Fibroblast of peridontal ligament (primary cell): ENCODE data around the gene GALNT16.
"Not testable (repeated sequence)": the region's sequence is repeated elsewhere in the genome, so short reads cannot be mapped to it uniquely, and the experiment has no call there.

Source experiments
- DNase-seq: peaks from one replicate; pipeline ENCODE4 v3.0.0-alpha.2; 2010; ENCODE audit errors: extremely low read depth

GALNT16 gene

DNA sequence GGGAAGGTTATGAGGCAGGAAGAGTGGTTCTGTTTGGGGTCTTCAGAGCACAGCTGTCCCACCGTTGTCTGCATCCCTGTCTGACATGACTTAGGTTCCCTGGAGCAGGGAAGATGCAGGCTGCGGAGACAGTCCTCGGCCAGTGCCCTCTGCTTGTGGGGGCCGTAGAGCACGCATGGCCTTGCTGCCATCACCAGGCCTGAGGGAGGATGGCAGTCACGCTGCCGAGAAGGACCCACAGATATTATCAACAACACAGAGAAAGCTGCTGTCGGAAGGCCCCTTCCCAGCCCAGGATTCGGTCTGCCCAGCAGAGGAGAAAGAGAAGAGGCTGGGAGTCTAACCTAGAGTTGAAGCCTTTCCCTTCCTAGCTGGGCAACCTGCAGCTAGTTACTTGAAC lies 103.1 kb downstream of the GALNT16 start:
- peak; percentile 67 for DNase-seq

DNA sequence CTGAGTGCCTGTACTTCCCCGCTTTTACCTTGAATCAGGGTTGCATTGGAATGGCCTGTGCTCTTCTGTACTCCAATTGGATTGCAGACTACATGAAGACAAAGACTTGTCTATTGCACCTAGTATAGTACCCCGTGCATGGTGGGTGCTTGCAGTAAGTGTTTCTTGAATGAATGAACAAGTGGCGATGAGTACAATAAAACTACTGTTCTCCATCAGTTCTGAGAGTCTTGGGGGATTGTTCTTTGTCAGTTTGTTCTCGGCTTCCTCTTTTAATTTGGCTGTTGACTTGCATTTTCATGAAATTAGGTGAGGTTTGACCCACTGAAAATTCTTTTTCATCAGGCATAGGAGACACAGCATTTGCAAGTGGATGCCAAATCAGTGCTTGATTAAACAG lies 104.0 kb downstream of the GALNT16 start:
- DNase-seq, result no peak

DNA sequence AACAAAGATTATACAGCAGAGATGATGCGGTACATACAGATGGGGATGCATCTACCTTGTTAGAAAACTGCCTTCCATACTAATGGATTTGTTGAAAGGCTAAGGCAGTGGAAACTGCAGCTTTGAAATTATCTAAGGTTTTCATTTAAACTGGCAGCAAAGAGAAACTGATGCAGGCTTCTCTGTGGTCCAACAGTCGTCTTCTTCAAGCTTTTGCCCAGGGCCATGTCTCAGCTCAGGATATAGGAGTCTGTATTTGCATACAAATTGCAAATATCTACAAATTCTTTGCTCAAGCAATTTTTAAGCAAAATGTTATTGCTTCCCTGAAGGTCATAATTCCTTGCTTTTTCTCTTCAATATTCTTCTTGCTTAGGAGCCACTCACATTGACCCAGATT lies 104.4 kb downstream of the GALNT16 start:
- DNase-seq, result no peak

DNA sequence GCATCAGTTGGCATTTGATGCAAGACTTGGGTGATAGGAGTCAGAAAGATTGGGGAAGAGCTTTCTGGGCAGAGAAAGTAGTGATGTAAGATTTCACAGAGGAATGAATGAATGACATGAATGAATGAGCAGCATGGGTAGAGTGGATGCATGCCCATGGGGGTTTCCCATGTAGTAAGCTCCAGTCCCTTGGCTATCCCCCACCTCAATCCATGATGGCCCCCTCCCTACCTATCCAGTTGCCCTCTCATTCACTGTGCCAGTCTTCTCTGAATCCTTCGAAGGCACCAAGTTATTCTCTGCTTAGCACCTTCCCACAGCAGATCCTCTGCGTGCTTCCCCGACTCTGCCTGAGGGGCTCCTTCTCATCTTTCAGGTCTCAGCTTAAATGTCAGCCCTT lies 106.1 kb downstream of the GALNT16 start:
- DNase-seq, result no peak

DNA sequence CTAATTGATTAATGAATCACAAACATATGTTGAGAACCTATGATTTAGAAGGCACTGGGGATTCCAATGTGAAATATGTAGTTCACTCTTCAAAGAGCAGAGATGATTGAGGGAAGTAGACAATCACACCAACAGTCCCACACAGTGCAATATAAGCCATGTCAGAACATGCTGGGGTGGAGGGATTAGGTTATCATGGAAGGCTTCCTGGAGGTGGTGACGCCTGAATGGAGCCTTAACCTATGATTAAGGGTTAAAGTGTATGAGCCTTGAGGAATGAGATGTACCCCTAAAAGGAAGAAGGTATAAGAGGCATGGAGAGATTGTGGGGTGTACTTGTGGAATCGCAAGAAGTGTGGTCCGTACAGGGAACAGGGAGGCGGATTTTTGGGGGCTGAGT lies 106.8 kb downstream of the GALNT16 start:
- no peak for DNase-seq

DNA sequence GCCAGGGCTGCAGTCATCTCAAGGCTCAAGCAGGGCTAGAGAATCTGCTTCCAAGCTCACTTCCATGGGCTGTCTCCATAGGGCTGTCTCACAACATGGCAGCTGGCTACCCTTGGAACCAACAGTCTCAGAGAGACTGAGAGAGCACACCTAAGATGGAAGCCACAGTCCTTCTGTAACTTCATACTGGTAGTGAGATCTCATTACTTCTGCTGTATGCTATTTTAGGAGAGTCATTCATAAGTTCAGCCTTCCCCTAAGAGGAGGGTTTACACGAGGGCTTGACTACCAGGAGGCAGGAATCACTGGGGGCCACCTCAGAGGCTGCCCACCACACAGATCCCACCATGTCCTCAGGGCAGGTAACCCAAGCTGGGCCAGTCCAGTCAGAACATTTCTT lies 108.4 kb downstream of the GALNT16 start:
- no peak for DNase-seq

DNA sequence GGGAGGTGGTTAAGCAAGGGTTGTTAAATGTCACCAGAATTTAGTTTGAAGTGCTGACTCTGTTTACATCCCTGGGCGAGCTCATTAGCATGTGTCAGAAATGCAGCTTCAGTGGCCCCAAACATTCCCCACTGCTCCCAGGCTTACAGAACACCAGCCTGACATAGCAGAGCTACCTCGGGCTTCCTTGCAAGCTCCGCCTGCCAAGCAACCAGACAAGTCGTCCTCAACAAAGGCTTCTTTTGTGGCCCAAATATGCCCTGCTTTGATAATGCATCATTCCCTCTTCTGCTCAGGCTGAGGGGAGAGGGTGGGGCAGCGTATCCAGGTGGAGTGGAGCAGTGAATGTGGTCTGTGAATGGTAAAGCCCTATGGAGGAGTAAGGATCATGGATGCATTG lies 110.1 kb downstream of the GALNT16 start:
- DNase-seq, result no peak

DNA sequence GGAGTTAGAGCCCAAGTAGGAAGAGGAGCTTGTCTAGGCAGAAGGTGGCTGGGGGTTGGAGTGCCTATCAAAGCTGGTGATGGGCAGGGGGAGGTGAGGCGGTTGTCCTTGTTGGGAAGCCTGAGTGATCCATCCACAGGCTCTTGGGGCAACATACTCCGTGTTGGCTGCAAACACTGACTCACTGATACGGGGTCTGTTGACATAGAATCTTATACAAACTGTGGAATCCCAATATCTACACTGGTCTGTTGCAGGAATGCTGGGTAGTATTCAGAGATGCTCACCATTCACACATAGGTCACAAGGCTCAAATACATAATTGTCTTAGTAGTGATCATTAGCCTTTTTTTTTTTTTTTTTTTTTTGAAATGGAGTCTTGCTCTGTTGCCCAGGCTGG lies 112.2 kb downstream of the GALNT16 start:
- DNase-seq, result no peak

DNA sequence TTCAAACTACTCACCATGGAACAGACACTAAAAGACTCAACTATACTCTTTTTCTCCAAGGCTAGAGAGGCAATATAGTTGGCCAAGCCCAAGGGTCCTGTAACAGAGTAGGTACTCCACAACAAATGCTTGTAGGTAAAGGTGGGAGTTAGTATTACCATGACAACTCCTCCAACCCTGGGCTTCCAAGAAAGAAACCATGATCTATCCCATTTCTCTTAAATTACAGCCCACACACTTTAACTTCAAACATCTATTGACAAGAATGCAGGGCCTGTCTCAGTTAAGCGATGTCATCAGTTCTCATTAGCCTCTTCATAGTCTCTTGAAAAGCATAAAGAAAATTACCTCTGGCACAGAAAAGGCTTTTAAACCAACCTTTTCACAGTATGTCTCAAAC lies 113.1 kb downstream of the GALNT16 start:
- DNase-seq, result no peak

DNA sequence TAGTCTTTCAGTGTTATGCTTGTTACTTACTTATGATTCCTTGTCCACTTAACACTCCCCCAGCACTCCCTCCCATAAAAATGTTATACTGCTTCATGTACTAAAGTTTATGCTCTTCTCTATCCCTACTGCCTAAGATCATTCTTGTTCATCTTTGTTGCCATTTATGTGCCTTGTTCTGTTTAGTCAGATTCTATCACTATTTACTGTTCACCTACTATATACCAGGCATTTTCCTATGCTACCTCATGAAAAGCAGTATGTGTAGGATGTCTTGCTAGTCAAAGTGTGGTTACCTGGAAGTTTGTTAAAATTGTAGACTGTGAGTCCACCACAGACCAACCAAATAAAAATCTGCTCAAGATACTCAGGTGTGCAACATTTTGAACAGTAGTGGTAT lies 114.3 kb downstream of the GALNT16 start:
- DNase-seq, result no peak

DNA sequence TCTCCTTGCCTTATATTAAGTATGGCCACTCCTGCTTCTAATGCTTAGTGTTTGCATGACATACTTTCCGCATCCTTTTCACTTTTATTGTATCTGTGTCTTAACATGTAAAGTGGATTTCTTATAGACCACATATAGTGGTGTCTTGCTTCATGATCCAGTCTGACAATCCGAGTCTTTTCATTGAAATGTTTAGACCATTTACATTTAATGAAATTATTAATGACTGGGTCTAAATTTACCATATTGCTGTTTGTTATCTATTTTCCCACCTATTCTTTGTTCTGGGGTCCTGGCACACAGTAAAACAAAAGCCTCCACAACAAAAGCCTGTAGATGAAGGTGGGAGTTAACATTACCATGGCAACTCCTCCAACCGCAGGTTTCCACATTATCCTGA lies 115.2 kb downstream of the GALNT16 start:
- DNase-seq, result no peak

DNA sequence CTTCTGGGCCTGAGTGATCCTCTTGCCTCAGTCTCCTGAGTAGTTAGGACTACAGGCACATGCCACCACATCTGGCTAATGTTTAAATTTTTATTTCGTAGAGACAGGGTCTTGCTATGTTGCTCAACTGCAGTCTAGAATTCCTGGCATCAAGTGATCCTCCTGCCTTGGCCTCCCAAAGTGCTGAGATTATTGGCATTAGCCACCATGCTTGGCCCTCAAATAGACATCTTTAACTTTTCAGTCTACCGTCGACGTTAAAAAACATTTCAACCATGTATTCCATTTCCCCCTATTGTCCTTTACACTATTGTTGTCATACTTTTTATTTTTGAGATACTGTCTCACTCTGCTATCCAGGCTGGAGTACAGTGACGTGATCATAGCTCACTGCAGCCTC lies 115.8 kb downstream of the GALNT16 start:
- no peak for DNase-seq

DNA sequence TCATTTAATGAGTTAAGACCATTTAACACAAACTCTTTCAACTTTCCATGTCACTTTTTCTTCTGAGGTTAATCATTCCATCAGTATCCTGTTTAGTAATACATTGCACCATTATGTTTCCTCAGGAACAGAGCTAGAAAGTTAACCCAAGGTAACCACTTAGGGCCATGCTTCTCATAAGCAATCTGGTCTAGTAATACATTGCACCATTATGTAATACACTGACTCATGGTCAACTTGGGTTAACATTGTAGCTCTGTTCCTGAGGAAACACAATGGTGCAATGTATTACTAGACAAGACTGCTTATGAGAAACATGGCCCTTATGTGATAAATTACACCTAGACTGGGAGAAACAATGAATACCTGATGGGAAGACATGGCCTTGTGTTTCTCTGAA lies 116.5 kb downstream of the GALNT16 start:
- peak; percentile 68 for DNase-seq

DNA sequence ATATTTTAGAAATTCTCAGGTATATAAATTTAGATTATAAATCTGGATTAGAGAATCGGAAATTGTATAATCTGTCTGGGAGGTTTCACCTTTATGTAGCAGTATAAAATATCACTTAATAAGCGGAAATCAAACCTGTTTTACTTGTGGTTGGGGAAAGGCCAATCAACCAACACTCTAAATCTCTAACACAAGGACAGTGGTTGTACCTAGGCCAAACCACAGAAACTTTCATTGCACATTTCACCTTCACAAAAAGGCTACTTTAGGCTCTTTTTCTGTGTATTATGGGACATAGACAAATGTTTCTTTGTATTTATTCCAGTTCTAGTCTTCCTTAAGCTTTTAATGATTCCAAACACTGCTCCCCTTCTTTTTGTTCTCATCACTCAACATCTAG lies 118.3 kb downstream of the GALNT16 start:
- DNase-seq, result no peak

DNA sequence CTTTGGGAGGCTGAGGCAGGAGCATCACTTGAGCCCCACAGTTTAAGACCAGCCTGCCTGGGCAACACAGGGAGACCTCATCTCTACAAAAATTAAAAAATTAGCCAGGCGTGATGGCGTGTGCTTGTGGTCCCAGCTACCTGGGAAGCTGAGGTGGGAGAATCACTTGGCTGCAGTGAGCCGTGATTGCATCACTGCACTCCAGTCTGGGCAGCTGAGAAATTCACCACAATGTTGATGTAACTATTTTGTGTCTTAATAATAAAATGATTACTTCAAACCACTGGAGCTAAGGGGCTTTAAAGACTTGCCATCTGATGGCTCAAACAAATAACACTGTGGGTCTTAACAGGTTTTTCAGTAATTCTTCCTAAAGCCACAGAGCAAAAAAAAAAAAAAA lies 127.4 kb downstream of the GALNT16 start:
- DNase-seq, result no peak

DNA sequence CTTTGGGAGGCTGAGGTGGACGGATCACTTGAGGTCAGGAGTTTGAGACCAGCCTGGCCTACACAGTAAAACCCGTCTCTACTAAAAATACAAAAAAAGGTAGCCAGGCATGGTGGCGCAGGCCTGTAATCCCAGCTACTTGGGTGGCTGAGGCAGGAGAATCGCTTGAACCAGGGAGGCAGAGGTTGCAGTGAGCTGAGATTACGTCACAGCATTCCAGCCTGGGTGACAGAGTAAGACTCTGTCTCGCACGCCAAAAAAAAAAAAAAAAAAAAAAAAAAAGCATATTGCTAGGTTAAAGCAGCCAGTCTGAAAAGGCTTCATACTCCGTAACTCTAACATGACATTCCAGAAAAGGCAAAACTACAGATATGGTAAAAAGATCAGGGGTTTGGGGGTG lies 131.4 kb downstream of the GALNT16 start:
- not testable (repeated sequence) for DNase-seq

DNA sequence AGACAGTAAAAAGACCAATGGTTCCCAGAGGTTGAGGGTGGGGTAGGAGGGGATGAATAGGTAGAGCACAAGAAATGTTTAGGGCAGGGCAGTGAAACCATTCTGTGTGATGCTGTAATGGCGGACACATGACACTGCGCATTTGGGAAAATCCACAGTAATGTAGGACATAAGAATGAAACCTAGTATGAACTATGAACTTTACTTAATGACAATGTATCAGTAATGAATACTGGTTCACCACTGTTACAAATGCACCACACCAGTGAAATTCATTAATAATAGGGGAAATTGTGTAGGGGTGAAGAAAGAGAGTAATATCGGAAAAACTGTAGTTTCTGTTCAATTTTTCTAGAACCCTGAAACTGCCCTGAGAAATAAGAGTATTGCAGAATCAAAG lies 132.5 kb downstream of the GALNT16 start:
- DNase-seq, result no peak

DNA sequence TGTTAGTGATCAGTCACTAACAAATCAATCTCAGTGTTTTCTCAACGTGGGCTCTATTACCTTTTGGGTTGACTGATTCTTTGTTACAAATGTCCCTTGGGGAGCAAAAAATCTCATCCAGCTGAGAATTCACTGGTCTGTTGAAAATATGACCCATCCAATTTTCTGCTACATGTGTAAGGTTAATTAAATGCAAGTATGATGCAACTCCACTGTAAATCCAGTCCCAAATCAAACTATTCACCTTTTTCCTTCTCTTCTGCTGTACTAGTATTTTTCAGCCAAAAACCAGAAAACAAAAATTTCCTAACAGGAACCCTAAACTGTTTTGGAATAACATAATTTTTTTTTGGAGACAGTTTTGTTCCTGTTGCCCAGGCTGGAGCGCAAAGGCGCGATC lies 136.0 kb downstream of the GALNT16 start:
- DNase-seq, result no peak

DNA sequence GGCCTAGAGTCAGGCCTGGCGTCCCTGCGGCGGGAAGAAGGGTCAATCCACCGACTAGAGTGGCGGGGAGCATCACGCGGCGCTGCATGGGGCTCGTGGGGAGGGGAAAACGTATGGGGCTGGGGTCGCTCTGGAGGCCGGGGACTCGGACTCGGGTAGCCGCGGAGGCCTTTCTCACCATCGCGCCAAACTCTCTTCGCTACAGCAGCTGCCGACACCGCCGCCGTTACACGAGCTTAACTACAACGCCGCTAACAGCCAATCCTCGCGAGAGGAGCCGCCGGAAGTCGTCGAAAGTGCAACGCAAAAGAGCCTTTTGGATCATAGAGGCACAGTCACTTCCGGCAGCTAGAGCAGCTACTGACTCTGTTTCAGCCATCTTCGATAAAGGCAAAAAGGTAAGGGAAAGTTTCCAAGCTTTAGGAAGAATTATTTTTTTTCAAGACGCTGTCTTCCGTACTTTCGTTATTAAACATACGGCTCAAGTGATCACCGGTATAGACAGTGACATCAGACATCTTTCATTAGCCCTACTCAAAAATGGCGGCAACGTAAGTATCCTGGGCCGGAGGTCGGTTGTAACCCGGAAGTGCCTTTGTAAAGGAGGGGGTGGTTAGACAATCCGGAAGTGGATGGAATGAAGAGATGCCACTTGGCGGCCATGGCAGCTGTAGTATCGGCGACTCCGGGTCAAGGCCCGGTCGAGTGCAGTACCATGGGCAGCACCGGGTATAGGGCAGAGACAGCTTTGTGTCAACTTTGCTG lies 138.3 kb downstream of the GALNT16 start, which contains the start of the genes ERH and SLC39A9:
Gene ERH (minus strand): TSS at position 247 of the 765 bp plus-strand sequence. CDS start 66 bp downstream, at position 181.
Gene SLC39A9 (plus strand): TSS at position 640 of the 765 bp plus-strand sequence. CDS start 678 bp downstream, outside the sequence.
- DNase-seq, result peak; percentile 98

DNA sequence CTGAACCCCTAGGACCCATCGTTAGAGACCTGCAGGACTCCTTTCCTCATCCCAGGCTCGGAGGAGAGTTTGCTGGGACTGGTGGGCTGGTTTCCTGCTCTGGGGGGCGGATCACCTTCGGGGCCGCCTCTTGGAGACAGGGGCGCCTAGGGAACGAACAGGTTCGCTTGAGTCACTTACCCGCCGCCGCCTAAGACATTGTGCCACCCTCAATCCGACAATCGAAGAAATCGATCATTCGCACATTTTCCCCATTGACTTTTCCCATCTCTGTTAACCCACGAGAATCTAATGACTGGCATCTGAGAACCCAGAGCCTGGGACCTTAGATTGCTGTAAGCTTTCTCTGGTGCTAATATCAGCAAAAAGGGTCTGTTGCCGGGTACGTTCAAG lies 138.9 kb downstream of the GALNT16 start:
- DNase-seq, result no peak

DNA sequence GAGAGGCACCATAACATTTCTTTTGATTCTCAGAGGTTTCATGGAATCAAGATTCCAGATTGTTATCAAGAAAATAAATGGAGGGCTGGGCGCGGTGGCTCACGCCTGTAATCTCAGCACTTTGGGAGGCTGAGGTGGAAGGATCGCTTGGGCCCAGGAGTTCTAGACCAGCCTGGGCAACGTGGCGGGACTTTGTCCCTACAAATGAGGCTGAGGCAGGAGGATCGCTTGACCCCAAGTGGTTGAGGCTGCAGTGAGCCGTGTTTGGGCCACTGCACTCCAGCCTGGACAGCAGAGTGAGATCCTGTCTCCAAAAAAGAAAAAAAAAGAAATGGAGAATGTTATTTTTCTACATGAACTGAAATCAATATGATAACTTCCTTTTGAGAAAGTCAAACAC lies 139.8 kb downstream of the GALNT16 start:
- DNase-seq, result no peak

DNA sequence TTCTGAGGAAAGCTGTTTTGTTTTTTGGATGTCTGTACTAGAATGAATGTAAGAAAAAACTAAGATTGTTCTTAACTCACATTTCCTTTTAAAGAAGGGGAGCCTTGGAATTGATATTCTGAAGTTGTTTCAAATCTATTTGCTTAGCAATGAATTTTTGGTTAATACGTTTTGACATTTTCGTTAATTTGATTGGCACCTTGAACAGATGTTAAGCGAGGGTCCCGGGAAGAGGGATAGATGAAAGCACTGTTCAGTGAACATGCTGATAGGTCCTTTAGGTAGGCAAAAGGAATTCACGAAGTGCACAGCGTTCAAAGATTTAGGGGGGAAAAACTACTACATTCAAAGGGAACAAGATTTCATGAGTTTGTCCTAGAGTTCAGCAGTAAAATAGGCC lies 140.2 kb downstream of the GALNT16 start:
- no peak for DNase-seq

DNA sequence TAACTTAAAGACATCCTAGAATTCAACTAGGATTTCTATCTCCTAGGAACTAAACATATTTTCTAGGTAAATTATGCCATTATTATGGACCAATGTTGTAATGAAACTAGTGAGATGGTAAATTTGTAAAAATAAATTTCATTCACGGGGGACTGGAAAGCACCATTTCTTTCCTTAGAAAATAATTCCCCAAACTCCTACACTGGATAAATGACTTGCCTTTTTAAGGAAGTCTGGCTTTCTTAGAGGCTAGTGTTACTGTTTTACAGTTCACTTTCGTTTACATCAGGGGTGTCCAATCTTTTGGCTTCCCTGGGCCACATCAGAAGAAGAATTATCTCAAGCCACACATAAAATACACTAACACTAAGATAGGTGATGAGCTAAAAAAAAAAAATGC lies 141.9 kb downstream of the GALNT16 start:
- DNase-seq, result no peak

DNA sequence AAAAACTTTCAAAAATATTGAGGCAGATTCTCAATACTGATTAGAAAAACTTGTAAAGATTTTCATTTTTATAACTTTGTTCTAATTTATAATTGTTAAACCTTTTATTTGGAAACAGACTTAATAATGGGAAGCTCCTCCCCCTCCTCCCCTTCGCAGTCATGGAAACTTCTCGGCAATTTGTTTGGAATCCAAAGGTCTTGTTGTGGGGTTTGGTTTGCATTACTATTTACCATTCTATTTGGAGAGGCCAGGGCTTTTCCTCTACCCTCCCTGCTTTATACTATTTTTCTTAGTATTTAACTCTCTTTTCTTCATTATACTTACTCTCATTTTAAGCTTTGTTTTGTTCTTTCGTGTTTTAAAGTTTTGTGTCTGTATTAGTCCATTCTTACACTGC lies 144.5 kb downstream of the GALNT16 start:
- no peak for DNase-seq
